Astrocyte (in vitro differentiated cells and primary cell): Measurements from ENCODE around the gene LIME1. TPM values are rescaled to one million over a fixed set of nuclear protein-coding genes. Genes with fewer than 3 reads are reported as not detected.

Experiments
- DNase-seq: peaks from one replicate; pipeline ENCODE4 v3.0.0-alpha.2; 2010; ENCODE audit warnings: low read depth
- FAIRE-seq: peaks from 2 replicates; lab custom pipeline; 2011; peaks lifted over from hg19 to GRCh38; lab: Jason Lieb, UNC
- H2AFZ ChIP-seq: 2 replicates; pipeline ENCODE4 v1.6.0; 2012; ENCODE audit warnings: low read depth, low read length, inconsistent platforms
- H3K27ac ChIP-seq: 2 replicates; pipeline ENCODE4 v1.5.1; 2011; ENCODE audit warnings: low read depth, low read length, inconsistent platforms
- H3K27me3 ChIP-seq: 2 replicates; pipeline ENCODE4 v1.6.0; 2011; ENCODE audit warnings: low read length, inconsistent platforms; ENCODE audit not compliant: insufficient read depth
- H3K36me3 ChIP-seq: 2 replicates; pipeline ENCODE4 v1.5.1; 2011; ENCODE audit warnings: low read length, inconsistent platforms; ENCODE audit not compliant: insufficient read depth
- H3K4me1 ChIP-seq: 2 replicates; pipeline ENCODE4 v1.5.1; 2011; ENCODE audit warnings: low read length, inconsistent platforms; ENCODE audit not compliant: insufficient read depth
- H3K4me2 ChIP-seq: 2 replicates; pipeline ENCODE4 v1.6.0; 2012; ENCODE audit warnings: low read length, inconsistent platforms
- H3K4me3 ChIP-seq: 2 replicates; pipeline ENCODE4 v1.5.1; 2011; ENCODE audit warnings: low read depth, mild to moderate bottlenecking, low read length, inconsistent platforms; ENCODE audit not compliant: insufficient read depth
- H3K79me2 ChIP-seq: 2 replicates; pipeline ENCODE4 v1.6.0; 2012; ENCODE audit warnings: mild to moderate bottlenecking, low read length, inconsistent platforms; ENCODE audit not compliant: insufficient read depth
- H3K9ac ChIP-seq: 2 replicates; pipeline ENCODE4 v1.6.0; 2012; ENCODE audit warnings: mild to moderate bottlenecking, low read length, inconsistent platforms
- H3K9me3 ChIP-seq: 2 replicates; pipeline ENCODE4 v1.5.1; 2012; ENCODE audit warnings: low read depth, mild to moderate bottlenecking, low read length, inconsistent platforms; ENCODE audit not compliant: insufficient read depth
- H4K20me1 ChIP-seq: 2 replicates; pipeline ENCODE4 v1.6.0; 2012; ENCODE audit warnings: low read length, inconsistent platforms; ENCODE audit not compliant: insufficient read depth
- H3K27ac Mint-ChIP-seq: one replicate; pipeline ENCODE4 v1.8.0; 2021; ENCODE audit warnings: mild to moderate bottlenecking, mixed read lengths; ENCODE audit not compliant: unreplicated experiment
- H3K27me3 Mint-ChIP-seq: one replicate; pipeline ENCODE4 v1.8.0; 2021; ENCODE audit warnings: low read depth, mixed read lengths; ENCODE audit not compliant: unreplicated experiment
- H3K36me3 Mint-ChIP-seq: one replicate; pipeline ENCODE4 v1.8.0; 2021; ENCODE audit warnings: low read depth, mixed read lengths; ENCODE audit not compliant: unreplicated experiment
- H3K4me1 Mint-ChIP-seq: one replicate; pipeline ENCODE4 v1.8.0; 2021; ENCODE audit warnings: low read depth, mixed read lengths; ENCODE audit not compliant: unreplicated experiment
- H3K4me3 Mint-ChIP-seq: one replicate; pipeline ENCODE4 v1.8.0; 2021; ENCODE audit warnings: mild to moderate bottlenecking, moderate library complexity, mixed read lengths; ENCODE audit not compliant: unreplicated experiment
- H3K9me3 Mint-ChIP-seq: one replicate; pipeline ENCODE4 v1.8.0; 2021; ENCODE audit warnings: mild to moderate bottlenecking, mixed read lengths; ENCODE audit not compliant: unreplicated experiment
- CTCF ChIP-seq: IDR thresholded peaks from 2 replicates; pipeline ENCODE4 v1.5.1; 2011; ENCODE audit warnings: low read depth, mild to moderate bottlenecking, inconsistent platforms, low read length, moderate library complexity; ENCODE audit not compliant: insufficient read depth
- EZH2 ChIP-seq: IDR thresholded peaks from 2 replicates; pipeline ENCODE4 v1.6.1; 2012; ENCODE audit warnings: mild to moderate bottlenecking, low read length, inconsistent platforms; ENCODE audit not compliant: insufficient read depth
- total RNA-seq: library from RNA; stranded (reverse); gene quantifications from 2 replicates; pipeline ENCODE4 v1.2.1, GENCODE V29; 2021

Gene LIME1
- total RNA-seq, 1 donor from 2014 or later, result 7.6 TPM

- no peaks in the 10 kb centered on the region for H3K27me3 ChIP-seq
- Mint-ChIP-seq H3K27ac (no peak overlapping the region), H3K4me3 (peak overlapping the region; percentile 82), H3K4me1 (peaks cover 12% of the 10 kb centered on the region), H3K36me3 (peaks cover 20% of the 10 kb centered on the region), H3K27me3 (no peaks in the 10 kb centered on the region), H3K9me3 (peaks cover 7% of the 10 kb centered on the region)
- no peaks in the 10 kb centered on the region for H3K9me3 ChIP-seq
- peaks cover 17% of the 10 kb centered on the region for H3K4me1 ChIP-seq
- peak overlapping the region; percentile 89 for H3K4me2 ChIP-seq
- FAIRE-seq (no peak), DNase-seq (no peak)
- H2AFZ ChIP-seq, result no peak overlapping the region
- H3K9ac ChIP-seq, result peak overlapping the region; percentile 79
- H3K27ac ChIP-seq, result no peak overlapping the region
- H3K79me2 ChIP-seq, result peaks cover 96% of the 10 kb centered on the region
- H3K36me3 ChIP-seq, result peaks cover 25% of the 10 kb centered on the region
- no peak overlapping the region for H3K4me3 ChIP-seq
- no peak for TF ChIP-seq CTCF
- TF ChIP-seq EZH2, result no peak
- peaks cover 59% of the 10 kb centered on the region for H4K20me1 ChIP-seq
Measured at GRCh38 chr20:63709149-63709527, 27.3 kb upstream of the LIME1 start.

- H3K9me3 Mint-ChIP-seq, result peaks cover 13% of the 10 kb centered on the region
- H3K27ac Mint-ChIP-seq, result no peak overlapping the region
- no peak overlapping the region for H3K9ac ChIP-seq
- H2AFZ ChIP-seq, result no peak overlapping the region
- peaks cover 10% of the 10 kb centered on the region for H3K4me1 Mint-ChIP-seq
- H3K4me3 Mint-ChIP-seq, result peak overlapping the region; percentile 16
- no peak overlapping the region for H3K4me3 ChIP-seq
- H3K27me3 ChIP-seq, result no peaks in the 10 kb centered on the region
- H3K27ac ChIP-seq, result no peak overlapping the region
- DNase-seq, result no peak
- peaks cover 4% of the 10 kb centered on the region for H3K9me3 ChIP-seq
- peaks cover 97% of the 10 kb centered on the region for H3K79me2 ChIP-seq
- no peaks in the 10 kb centered on the region for H3K27me3 Mint-ChIP-seq
- peaks cover 61% of the 10 kb centered on the region for H4K20me1 ChIP-seq
- peaks cover 21% of the 10 kb centered on the region for H3K36me3 ChIP-seq
- peaks cover 15% of the 10 kb centered on the region for H3K4me1 ChIP-seq
- FAIRE-seq, result no peak
- H3K36me3 Mint-ChIP-seq, result peaks cover 21% of the 10 kb centered on the region
- no peak overlapping the region for H3K4me2 ChIP-seq
- TF ChIP-seq EZH2, result no peak
- no peak for TF ChIP-seq CTCF
Measured at GRCh38 chr20:63711085-63711645, 25.3 kb upstream of the LIME1 start.

GRCh38 chr20:63712191-63712590 is 24.3 kb upstream of the LIME1 start:
- FAIRE-seq (no peak), DNase-seq (no peak)
- Histone ChIP-seq H3K27me3 (no peaks in the 10 kb centered on the region), H3K79me2 (peaks cover 97% of the 10 kb centered on the region), H3K9me3 (peaks cover 4% of the 10 kb centered on the region), H3K9ac (no peak overlapping the region), H3K27ac (no peak overlapping the region), H2AFZ (no peak overlapping the region), H3K4me1 (peaks cover 7% of the 10 kb centered on the region), H3K4me3 (no peak overlapping the region), H4K20me1 (peaks cover 55% of the 10 kb centered on the region), H3K4me2 (no peak overlapping the region), H3K36me3 (peaks cover 22% of the 10 kb centered on the region)
- H3K4me1 Mint-ChIP-seq, result peaks cover 5% of the 10 kb centered on the region
- H3K27ac Mint-ChIP-seq, result no peak overlapping the region
- TF ChIP-seq EZH2, result no peak
- TF ChIP-seq CTCF, result no peak
- H3K36me3 Mint-ChIP-seq, result peaks cover 25% of the 10 kb centered on the region
- no peaks in the 10 kb centered on the region for H3K27me3 Mint-ChIP-seq
- peaks cover 13% of the 10 kb centered on the region for H3K9me3 Mint-ChIP-seq
- H3K4me3 Mint-ChIP-seq, result no peak overlapping the region
